Left renal pelvis (tissue), 4 donors: ENCODE data around the gene SLC35B2. TPM values are rescaled to one million over a fixed set of nuclear protein-coding genes. Genes with fewer than 3 reads are reported as not detected.
"Not testable (repeated sequence)": the region's sequence is repeated elsewhere in the genome, so short reads cannot be mapped to it uniquely, and the experiment has no call there.

Source experiments
- DNase-seq, 4 donors: peaks; one replicate each; pipeline ENCODE4 v3.0.0-alpha.2; 2013; ENCODE audit warnings: low read depth in 4 of 4, low spot score in 3 of 4
- polyA plus RNA-seq, 4 donors: library from polyadenylated mRNA; unstranded; fragments of 120-200 nt; gene quantifications; one replicate each; pipeline ENCODE4 v1.2.1, GENCODE V29; 2013; ENCODE audit not compliant: insufficient read length in 4 of 4

Gene SLC35B2
- polyA plus RNA-seq, 4 donors, result 51.5 to 57.5 (median 54.1) TPM

DNA sequence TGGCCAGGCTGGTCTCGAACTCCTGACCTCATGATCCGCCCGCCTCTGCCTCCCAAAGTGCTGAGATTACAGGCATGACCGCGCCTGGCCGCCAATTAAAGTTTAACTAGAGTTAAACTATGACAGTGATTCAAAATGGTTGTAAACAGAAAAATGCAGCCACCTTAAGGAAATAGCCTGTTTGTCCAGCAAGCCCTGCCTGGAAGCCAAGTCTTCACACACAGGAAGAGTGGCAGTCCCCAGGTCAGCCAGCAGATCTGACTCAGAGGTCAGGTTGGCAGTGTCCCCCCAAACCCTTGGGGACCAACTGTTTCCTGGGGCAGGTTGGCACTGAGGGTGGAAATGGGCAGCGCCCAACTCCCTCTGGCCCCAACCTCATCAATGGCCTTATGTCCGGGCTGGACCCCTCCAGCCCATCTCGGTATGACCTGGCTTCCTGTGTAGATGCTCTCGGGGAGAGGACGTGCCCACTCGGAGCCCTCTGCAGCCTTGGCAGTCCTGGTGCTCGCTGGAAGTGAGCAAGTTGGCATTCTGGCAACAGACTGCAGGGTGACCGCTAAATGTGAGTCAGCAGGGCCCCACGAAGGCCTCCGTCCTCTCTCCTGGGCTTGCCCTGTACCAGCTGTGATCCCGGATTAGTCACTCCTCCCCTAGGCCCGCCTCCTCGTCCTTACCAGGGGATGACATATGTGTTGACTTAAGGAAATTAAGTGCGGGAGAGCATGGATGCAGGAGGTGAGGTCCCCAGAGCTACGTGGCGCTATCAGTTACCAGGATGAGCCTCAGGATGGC is 20.1 kb downstream of the SLC35B2 start:
- DNase-seq, result no peak

DNA sequence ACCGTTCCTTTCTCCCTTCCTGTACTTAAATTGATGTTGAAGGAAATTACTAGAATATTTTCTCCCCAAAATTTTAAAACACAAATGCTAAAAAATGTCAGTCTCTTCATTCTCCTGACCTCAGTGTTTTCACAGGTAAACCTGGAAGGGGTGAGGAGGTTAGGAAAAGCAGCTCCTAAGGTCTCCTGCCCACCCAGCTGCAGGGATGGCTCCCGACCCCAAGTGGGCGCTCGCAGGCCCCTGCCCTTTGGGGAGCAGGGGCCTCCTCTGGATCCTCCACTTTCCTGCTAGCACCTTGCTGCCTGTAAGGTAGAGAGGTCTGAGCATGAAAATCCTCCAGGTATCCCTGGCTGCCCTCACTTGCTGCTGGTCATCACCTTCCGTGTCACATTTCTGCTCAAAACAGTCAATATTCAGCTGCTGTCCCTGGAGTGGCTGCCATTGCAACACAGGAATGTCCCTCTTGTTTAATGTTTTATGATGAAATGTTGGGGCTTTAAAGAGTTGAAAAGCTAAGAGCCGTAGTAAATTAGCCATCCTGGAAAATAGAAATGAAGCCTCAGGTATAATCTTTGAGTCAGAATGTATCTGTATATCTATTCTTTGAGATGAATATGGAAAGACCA is 21.3 kb downstream of the SLC35B2 start:
- DNase-seq, result no peak

DNA sequence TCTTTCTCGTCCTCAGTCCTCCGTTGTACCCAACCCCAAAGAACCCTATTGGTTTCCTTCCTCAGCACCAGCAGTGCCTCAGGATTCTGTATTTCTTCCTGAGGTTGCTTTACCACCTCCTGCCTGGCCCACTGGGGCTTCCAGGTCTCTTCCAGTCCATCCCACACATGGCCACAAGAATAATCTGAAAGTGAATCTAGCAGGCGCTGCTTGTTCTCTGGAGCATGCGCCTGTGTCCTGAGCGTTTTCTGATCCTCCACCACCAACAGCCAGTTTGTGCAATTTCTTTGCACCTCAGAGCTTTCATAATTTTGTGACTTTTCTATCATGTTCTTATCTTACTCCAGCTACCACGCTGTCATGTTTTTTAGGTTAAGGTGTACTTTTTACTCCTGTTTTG is 22.1 kb downstream of the SLC35B2 start:
- DNase-seq, result no peak

DNA sequence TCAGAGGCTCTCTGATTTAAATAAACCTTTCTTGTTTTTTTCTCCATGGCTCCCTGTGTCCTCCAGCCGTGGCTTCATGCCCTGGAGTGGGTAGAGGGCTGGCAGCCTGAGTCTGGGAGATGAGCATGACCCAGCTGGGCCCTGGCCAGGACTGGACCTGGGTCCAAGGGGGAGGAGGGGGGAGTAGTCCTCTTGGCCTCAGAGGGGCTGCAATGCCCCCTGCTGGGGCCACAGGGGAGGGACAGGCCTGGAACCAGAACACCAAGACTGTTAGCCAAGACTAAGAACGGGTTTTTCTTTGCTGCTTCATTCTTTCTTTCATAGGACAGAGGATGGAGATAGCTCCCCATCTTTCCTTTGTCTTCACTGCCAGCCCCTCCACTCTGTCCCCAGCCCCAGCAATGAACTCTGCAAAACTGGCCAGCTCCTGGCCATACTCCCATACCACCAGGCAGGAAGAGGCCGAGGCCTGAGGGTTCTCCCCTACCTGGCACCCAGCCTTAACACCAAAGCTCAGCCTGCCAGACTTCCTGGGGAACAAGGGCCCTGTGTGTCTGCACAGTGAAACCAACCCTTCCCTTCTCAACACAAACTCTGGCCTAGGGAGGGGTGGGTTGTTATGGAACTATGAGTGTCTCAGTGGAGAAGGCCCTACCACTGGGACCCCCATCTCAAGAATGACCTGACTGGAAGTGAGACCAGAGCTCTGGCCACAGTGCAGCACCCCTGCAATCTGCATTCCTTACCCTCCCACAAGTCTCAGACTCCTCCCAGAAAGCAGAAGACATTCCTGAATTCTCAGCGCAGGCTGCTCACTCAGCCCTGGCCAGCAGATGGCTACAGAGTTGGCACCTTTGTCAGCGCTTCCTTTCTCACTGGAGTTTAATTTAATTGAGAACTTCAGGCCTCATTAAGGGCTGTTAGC is 23.0 kb downstream of the SLC35B2 start:
- no peak for DNase-seq

DNA sequence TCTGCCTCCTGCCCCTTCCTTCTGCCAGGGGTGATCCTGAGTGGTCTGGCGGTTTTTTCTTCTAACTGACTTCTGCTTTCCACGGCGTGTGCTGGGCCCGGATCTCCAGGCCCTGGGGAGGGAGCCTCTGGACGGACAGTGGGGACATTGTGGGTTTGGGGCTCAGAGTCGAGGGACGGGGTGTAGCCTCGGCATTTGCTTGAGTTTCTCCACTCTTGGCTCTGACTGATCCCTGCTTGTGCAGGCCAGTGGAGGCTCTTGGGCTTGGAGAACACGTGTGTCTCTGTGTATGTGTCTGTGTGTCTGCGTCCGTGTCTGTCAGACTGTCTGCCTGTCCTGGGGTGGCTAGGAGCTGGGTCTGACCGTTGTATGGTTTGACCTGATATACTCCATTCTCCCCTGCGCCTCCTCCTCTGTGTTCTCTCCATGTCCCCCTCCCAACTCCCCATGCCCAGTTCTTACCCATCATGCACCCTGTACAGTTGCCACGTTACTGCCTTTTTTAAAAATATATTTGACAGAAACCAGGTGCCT is 23.7 kb downstream of the SLC35B2 start:
- no peak for DNase-seq

DNA sequence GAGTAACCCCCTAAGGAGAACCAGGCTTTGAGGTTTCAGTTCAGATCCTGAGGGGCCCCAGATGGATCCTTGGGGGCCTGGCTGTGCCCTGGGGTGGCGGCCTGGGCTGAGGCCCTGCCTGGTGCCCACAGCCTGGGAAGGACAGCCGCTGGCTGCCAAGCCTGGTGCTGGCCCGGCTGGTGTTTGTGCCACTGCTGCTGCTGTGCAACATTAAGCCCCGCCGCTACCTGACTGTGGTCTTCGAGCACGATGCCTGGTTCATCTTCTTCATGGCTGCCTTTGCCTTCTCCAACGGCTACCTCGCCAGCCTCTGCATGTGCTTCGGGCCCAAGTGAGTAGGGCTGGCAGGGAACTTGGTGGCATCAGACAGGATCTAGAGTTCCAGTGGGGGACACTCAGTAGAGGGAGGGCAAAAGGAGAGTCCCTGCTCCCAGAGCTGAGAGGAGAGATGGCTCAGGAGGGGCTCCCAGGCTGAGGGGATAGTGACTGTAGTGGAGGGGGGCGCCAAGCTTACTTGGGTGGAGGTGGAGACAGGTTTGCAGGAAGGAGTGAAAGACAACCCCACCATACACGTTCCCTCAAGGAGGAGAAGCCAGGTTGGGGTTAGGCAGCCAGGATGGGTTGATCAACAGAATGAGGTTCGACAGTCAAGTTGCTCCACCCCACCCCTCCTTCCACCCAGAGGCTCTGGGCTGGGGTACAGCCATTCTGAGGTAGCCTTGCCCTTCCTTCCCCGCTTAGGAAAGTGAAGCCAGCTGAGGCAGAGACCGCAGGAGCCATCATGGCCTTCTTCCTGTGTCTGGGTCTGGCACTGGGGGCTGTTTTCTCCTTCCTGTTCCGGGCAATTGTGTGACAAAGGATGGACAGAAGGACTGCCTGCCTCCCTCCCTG is 24.4 kb downstream of the SLC35B2 start:
- no peak for DNase-seq

DNA sequence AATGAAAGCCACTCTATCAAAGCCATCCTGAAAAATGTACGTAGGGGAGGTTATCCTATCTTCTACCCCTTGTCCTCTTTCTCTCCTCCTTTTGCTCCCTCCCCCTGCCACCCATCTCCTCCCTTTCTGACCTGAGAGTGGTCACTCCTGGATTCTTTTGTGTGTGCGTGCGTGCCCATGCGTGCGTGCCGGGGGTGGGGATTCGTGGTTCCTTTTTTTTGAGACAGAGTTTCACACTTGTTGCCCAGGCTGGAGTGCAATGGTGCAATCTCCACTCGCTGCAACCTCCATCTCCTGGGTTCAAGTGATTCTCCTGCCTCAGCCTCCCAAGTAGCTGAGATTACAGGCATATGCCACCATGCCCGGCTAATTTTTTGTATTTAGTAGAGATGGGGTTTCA is 25.9 kb downstream of the SLC35B2 start:
- DNase-seq, result not testable (repeated sequence)

DNA sequence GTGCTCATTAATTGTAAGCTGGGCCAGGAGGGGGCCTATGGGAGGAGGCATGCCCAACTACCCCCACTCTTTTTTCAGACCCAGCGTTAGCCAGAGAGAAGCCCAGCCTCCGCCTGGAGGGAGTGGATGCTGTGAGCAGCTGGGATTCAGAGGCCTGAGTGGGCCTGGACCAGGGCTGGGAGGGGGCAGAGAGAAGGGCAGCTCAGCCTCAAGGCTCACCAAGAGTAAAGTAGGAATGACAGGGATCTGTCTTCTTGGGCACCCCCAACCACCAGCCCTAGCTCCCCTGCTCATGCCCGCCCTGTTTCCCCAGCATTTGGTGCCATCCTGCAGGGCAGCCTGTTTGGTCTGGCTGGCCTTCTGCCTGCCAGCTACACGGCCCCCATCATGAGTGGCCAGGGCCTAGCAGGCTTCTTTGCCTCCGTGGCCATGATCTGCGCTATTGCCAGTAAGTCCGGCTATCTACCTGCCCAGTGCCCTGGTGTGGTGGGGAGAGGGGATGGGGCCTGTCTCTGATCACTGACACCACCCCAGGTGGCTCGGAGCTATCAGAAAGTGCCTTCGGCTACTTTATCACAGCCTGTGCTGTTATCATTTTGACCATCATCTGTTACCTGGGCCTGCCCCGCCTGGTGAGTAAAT is 27.2 kb downstream of the SLC35B2 start:
- no peak for DNase-seq

DNA sequence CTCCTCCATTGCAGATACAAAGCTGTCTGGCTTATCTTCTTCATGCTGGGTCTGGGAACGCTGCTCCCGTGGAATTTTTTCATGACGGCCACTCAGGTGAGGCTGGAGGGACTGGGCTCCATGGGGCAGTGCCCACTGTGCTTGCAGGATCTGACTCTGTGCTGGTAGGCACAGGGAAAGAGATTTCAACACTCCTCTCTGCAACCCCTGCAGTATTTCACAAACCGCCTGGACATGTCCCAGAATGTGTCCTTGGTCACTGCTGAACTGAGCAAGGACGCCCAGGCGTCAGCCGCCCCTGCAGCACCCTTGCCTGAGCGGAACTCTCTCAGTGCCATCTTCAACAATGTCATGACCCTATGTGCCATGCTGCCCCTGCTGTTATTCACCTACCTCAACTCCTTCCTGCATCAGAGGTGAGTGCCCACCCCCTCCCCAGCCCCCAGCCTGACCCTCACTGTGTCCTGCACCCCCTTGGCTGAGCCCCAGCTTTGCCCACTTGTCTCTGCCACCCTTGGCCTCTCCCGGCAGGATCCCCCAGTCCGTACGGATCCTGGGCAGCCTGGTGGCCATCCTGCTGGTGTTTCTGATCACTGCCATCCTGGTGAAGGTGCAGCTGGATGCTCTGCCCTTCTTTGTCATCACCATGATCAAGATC is 27.8 kb downstream of the SLC35B2 start:
- DNase-seq, result no peak

DNA sequence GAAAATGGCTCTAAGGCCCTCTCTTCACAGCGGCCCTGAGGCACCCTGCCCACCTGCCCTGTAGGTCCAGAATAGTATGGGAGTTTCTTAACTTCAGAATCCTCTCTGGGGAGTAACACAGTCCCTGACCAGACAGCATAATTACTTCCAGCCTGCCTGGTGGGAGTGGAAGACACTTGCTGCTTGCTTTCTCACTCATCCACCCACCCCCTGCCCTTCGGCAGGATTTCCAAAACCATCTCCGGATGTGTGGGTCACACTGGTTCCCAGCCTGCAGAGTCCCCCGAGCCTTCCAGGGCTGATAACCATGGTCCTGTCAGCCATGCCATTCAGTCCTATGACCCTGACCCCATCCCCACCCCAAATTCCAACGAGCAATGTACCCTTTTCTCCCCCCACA is 28.5 kb downstream of the SLC35B2 start:
- no peak for DNase-seq

DNA sequence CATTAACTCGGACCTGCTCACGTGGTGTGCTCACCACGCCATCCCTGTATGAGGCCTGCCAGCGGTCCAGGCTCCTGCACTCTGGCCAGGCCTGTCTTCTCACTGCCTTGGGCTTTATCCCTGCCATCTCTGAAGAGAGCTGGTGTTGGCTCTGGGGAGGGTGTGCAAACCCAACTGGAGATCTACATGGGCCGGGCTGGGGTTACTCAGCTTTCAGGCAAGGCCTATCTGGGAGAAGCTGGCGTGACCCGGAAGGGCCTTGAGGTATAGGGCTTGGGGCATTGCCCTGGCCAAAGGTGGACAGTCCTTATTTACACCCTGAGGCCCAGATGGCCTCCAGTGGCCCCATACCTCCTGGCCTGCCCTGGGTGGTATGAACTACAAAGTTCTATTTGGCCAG is 28.9 kb downstream of the SLC35B2 start:
- DNase-seq, result no peak

DNA sequence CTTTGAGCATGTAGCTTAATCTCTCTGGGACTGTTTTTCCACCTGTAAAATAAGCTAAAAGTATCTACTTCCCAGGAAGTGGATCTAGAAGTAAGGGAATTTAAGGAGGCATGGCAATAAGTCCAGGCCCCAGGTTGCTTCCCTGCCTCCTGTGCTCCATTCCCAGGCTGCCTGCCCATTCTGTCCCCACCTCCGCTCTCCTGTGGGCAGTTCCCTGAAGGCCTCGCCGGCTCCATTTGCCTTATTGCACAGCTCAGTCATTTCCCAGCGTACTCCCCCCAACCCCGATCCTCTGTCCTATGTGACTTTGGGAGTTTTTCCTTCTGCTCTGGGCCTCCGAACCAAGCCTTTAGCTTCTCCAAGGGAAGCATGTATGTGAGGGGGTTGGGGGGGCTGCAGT is 29.3 kb downstream of the SLC35B2 start:
- no peak for DNase-seq

DNA sequence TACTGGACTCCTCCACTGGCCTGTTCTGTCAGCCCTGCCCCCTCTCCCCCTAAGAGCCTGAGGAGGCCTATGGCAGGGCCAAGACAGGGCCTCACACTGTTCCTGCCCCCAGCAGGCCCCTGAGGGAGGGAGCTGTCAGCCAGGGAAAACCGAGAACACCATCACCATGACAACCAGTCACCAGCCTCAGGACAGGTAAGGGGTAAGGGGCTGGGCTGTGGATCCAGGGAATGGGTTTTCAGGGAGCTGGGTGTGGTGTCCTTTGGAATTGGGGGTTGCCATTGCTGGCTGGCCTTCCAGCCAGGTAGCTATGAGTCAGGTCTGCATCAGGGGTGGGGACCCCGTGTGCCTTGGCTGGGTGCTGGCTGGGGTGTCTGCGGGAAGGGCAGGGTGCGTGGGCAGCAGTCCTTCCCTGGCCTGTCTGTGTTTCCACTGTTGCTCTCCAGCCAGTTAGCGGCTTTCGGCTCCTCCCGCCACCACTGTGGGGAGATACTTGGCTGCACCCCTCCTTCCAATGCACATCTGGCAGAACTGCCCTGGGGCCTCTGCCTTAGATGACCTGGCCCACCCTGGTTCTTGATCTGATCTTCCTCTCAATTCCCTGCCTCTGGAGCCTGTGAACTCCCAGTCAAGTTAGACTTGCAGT is 30.1 kb downstream of the SLC35B2 start:
- no peak for DNase-seq

DNA sequence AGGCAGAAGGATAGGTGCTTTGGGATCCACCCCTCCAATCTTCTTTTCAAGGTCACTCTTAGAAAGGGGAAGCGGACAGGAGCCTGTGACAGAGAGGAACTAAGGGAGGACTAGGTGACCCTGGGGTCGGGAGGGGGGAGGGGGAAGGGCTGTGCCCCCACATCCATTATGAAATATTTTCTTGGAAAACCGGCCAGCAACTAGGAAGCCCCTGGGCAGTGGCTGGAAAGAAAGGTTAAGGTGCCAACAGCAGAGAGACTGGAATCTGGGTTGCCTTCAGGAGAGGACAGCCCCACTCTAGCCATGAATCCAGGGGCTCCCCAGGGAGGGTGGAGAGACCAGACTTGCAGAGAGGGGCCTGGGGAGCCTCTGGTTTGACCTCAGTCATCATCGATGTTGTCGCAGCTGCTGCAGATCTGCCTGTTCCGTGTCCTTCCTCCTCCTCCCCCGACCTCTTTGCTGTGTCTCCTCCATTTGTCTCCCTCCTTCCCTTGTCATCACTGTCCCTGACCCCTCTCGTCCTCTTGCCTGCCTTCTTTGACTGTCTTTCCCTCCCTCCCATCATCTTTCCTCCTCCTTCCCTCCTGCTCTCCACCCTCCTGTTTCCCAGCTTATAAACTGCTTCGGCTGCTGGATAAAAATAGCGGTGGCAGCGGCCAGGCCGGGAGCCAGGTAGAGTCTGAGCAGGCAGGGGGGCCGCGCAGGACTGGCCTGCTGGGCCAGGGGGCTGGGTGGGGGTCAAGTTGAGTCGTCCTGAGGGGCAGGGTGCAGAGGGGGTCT is 30.8 kb downstream of the SLC35B2 start:
- no peak for DNase-seq

DNA sequence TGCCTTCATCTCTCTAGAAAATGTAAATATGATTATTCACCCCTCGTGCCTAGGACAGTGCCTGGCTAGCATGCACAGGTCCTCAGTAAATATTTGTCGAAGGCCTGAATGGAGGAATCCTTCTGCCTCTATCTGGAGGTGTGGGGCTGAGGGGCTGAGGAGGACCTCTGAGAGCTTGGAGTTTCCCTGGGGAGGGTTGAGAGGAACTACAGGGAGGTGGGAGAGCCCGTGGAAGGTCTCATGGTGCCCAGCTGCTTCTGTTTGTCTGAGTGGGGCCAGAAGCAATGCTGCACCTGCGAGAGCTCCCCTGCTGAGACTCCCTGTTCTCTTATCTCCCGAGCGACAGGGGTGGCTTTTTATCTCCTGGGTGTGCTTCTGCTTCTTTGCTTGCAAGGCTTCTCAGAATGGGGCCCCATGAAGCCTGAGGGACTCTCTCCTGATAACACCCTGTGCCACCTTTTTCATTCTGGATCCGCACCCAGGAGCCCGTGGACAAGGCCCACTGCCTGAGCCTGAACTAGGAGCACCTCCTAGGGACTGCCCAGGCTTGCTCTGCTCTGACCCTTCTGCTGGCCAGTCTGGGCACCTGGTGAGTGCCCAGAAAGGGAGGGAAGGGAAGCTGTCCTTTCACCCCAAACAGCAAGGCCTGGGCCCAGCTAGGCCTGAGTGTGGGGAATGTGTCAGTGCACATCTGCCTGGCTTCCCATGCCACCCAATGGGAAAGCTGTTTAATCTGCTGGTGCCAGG is 31.6 kb downstream of the SLC35B2 start:
- no peak for DNase-seq

DNA sequence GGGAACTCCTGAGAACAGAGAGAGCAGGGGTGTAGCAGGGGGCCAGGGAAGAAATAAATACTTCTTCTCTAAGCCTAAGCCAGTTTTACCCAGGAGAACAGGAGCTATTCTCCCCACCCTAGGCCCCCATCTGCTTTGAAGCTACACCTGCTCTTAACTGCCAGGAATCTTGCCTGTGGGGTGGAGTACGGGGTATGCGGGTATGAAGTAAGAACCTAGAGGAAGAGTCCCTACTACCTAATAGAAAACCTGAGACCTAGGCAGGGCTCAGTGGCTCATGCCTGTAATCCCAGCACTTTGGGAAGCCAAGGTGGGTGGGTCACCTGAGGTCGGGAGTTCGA is 32.4 kb downstream of the SLC35B2 start:
- no peak for DNase-seq
